GM18498 (cell line): Measurements from ENCODE around the gene BRD4.

Experiments
- ATAC-seq: cut with Tn5 transposase; IDR thresholded peaks from one replicate; pipeline ENCODE4 v1.9.1; 2021; ENCODE audit warnings: mild to moderate bottlenecking, moderate library complexity; ENCODE audit not compliant: unreplicated experiment

BRD4 gene

DNA sequence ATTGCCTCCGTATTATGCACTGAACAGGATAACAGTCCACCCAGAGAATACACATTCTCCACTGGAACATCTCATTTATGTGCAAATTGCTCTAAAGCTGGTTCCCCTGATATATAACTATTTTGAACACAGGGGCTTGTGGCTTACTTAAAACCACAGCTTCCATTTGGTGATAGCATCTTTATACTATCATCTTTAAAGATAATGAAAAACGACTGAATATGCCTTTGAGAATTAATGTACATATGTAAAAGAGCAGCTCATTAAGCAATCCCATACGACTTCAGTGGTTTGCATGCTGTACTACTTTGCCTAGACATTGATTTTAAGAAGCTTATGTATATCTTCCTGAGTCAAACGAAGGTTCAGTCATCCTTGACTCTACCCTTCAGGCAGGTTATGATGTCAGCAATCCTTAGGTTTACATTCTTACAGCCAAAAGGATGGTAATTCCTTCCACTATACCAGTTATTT, 40.8 kb downstream of the BRD4 start:
- no peak for ATAC-seq

DNA sequence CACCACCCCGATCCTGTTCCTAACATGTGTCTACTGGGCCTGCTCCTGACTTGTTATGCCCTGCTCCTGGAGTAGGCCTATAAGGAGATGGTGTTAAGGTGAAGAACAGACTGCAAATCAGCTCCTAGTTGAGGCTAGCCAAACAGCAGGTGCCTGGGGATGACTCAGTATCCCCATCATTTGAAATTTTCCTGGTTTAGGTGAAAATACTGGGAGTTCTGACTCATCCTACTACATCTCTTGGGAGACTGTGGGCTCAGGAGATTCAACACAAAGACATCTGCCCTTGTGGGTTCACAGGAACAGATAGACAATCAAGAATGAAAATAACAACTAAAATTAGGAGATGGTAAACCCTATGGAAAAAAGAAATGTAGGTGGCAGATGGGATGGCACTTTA, 41.2 kb downstream of the BRD4 start:
- no peak for ATAC-seq

DNA sequence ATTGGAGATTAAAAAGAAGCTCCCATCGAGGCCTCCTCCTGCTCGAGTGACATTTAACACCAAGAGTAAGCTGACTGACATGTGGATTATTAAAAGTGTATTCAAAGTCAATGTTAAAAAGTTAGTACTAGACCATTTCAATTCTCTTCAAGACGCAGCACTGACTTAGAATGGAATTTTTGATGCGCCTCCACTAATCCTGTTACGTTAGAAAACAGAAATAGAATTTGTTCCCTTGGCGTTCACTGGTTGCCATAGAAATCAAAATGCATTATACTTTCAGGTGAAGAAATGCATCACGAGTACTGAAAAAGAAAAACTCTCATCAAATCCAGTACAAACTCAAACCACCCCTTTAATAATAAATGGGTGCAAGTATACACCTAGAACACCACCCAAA, 42.2 kb downstream of the BRD4 start:
- no peak for ATAC-seq

DNA sequence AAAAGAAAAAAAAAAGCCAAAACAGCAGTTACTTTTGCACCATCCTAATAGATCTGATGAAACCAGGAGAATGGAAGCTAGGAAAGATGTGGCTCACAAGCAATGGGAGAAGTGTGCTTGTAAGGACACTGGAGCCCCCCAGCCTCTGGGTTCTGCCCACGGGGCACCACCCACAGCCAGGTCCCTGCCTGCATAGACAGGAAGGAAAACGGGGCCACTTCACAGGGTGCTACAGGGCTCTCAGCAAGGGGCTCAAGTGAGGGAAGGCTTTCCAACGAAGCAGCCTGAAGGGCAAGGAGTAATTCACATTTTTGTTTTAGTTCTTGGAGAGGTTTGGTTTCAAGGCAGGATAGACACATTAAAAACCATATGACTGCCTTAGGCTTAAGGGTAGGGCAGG, 42.7 kb downstream of the BRD4 start:
- no peak for ATAC-seq

DNA sequence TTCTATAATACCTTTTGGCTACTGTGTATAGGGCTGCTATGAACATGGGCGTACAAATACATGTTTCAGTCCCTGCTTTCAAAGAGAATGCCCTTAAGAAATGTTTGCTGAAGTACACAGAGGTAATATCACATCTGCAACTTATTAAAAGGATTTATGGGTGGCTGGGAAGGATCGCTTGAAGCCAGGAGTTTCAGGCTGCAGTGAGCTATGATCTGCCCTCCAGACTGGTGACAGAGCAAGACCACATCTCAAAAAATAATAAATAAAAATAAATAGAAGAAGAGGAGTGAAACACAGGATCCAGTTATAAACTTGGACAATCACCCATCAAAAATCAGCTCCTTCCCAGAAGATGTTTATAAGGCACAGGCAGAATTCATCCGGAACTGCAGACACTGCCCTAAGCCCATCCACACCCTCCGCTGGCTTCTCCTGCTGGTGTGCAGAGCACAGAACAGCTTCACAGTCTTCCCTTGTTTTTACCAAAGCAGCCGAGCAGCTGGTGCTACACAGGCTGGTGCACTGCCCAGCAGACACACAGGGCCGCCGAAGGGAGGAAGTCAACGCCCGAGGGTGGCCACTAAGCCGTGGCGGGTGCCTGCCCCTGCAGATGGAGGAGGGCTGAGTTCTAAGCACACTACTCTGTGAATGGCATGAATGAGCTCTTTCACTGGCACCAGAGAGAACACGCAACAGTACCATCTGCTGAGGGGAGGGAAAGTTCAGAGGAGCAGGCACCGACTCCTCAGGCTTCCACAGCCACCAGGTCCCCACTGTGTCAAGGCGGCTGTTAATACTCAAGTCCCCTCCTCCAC, 44.0 kb downstream of the BRD4 start:
- no peak for ATAC-seq

DNA sequence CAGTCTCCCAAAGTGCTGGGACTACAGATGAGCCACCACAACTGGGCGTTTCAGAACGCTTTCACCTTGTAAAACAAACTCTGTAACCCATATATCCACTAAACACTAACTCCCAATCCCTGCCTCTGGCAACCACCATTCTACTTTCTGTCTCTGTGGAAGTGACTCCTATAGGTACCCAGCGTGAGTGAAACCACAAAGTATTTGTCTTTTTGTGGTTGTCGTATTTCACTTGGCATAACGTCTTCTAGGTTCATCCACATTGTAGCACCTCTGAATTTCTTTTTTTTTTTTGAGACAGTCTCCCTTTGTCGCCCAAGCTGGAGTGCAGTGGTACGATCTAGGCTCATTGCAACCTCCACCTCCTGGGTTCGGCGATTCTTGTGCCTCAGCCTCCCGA, 44.8 kb downstream of the BRD4 start:
- no peak for ATAC-seq

DNA sequence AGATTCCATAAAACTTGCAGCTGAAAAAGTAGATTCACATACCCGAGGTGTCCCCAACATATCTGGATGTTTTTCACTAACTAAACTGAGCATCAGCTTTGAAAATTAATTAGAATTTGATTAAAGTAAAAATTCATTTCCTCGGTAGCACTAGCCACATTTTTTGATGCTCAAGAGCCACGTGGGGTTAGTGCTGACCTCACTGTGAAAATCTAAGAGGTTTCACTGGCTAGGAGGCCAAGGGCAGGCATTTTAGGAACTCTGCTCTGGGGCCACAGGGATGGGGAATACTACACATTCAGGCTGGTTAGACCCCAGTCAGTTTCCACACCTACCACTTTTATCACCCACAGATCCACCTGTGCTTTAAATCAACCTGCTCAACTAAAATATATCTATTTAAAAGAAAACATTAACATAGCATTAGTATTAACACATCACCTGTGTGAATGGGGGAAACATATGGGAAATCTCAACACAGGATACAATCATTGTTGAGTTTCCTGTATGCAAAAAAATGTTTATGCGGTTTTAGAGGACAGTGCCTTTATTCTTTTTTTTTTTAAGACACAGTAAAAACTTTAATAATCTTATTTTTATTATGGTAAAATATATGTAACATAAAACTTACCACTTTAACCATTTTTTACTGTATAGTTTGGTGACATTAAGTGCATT, 45.5 kb downstream of the BRD4 start:
- no peak for ATAC-seq

DNA sequence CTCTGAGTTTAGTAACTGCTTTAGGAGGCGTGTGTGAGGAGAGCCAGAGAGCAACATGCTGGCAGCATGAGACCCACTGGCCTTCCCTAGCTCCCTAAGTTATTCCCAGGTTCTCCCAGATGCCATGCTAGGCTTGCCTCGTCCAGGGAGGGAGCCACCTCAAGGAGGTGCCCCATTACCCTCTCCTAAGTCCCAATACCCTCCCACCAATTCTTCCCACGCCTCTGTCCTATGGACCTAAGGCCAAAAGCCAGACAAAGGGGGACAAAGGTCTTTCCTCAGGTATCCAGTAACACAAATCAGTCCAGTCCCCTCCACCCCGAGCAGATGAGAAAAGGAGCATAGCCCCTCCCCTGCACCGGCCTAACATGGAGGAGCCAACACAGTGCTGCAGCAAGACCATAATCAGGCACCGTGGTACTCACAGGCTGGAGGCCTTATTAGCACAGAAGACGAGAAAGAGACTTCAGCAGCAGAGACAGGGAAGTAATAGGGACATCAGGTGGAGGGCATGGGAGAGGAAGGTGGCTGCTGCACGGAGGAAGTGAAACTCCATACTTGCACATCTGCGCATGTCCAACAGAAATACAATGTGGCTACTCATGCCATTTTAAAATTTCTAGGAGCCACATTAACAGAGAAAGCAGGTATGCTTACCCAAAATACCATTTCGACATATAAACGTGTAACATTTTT, 46.3 kb downstream of the BRD4 start:
- no peak for ATAC-seq

DNA sequence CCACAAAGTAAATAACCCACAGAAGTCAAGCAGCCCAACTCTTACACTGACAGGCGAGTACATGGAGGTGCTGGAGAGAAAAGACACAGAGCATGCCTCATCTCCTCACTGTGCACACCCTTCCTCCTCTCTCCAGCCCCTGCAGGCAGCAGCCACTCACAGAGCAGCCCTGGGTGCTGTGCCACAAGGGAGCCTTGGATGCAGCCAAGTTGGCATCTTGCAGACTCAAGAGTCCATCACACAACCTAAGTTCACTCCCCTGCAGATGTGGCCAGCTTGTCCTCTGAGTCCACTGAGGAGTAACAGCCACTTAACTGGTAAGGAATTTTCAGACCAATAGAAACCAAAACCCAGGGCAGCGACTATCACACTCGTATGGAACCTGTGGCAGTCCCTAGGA, 47.4 kb downstream of the BRD4 start:
- no peak for ATAC-seq

DNA sequence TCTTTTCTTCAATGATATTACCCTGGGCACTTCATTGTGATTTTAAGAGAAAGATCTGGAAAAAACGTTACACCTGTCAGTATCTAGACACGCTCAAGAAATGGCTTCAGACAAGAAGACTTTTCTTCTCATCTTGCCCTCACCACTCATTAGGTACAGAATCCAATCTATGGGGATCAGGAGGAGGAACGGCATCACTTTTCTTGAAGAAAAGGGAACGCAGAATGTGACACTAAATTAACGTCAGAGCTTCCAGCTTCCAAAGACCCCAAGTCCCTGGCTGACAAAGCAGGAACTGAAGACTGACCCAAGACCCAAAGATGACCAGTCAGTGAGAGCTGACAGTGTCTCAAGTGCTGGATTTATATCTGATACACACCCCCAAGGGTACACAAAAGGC, 48.2 kb downstream of the BRD4 start:
- no peak for ATAC-seq

DNA sequence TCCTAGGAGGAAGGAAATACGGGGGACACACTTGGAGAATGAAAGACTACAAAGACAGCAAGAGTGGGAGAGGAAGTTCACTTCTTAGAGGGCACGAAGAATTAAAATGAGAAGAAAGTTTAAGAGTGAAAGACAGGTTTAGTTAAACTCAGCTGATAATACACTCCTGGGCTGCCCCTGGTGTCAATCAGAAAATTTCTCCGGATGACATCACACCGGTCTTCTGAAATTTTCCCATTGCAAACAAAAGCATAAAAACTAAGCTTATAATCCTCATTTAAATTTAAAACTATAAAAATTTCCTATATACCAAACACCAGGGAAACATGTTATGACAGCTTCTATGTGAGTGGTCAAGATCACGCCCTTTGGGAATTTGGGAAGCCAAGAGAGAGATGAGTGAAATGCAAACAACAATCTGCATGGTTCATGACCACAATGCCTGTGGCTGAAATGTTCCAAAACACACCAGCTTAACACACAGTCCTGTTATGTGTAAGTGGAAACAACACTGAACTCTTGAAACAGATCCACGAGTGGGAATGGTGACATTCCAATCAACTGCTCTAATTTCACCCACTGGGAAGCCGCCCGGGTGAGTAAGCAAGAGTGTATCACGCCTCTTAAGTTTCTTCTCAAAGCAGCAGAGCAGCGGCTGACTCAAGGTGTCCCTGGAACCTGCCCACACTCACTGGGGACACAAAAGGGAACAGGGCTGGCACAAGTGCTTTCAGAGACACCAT, 49.0 kb downstream of the BRD4 start:
- no peak for ATAC-seq

DNA sequence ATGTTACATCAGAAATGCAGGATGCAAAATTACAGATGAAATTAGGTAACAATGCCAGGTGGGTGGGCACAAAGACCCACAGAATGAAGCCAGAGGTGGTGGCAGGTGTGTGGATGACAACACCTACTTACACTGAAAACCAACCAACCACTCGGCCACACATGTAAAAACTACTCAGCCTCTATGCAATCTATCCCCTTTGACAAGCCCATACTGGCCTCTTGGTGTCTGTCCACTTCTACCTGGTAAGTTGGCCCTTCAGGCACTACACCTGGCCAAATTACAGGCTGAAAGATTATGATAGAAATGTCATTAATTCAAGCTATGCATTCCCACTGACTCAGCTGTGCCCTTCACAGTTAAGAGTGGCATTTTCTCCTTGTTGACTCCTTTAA, 50.0 kb downstream of the BRD4 start:
- no peak for ATAC-seq

DNA sequence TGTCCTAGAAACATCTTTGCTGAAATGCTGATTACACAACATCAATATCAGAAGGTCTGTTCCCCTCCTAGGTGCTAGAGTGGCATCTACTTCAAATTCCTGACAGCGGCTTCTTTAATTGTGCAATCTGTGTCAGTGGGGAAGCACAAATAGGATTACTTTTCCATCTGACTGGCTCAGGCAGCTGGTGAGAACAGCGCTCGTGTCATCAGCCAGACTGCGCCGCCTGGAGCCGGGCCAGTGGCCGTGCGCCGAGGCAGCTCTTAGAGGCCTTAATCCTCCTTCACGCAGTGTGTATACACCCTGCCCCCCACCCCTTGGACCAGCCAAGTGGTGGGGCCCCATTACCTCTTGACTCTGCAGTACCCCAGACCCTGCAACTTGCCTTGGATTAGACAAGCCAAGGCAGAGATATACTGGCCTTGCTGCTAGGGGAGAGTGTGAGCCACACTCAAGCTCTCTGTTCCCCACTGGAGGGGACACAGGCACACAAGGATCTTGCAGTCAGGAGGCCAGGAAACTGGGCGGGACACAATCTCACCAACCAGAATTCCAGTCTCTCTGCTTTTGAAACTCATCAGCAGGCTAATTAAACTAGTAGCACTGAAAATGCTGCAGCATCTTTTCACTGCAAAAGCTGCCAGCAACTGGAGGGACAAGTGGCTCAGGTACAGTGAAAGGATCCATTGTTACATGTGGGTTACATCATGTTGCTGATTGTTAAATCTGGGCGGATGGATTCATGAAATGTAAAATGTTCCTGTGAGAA, 51.2 kb downstream of the BRD4 start:
- no peak for ATAC-seq

DNA sequence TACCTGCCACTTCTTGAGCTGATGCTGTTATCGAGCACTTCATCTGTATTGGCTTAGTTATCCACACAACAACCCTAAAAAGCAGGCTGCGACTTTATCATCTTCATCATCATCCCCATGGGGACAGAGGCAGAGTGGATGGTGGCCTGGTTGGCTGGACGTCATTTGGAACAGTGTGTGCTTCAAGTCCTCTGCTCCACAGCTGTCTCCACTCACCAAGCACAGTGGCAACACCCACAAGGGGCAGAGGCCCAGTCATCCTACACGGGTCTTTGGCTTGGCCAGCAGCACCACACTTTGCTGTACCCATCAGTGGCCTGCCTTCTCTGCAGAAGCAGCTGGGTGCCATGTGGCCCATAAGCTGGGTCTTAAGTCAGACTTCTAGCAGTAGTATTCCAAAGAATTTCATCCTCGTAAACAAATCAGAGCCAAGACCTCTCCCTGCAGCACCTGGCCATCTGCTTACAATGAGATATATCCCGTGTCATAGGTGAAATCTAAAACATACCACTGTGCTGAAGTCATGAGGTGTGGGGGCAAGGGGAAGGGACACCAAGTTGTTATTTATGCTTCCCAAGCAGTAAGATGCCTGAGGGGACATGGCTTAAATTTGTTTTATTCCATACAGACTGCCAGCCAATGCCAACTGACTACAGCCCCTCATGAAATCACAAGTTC, 52.2 kb downstream of the BRD4 start:
- ATAC-seq, result no peak

DNA sequence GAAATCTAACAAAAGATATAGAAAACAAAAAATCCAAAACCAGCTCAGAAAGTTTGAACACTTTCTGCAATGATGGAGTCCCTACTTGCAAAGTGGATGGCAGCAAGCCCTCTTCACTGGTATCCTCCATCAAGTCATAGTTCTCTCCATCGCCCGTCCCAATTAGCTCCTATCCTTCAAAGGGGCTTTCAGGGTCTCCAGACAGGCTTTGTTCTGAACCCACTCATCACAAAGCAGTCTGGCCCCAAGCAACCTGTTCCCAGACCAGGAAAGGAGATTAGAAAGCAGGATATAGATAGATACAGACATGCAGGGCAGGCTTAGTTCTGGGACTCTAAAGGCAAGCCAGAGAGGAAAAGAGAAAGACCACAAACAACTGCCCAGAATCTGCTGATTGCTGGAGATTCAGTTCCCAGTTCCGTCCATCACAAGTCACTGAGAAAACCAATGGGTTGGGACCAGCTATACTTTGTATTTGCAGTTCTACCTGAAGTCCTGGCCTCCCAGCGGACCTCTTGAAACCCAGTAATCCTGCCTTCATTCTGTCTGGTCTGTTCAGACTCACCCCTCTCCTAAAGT, 52.9 kb downstream of the BRD4 start:
- no peak for ATAC-seq

DNA sequence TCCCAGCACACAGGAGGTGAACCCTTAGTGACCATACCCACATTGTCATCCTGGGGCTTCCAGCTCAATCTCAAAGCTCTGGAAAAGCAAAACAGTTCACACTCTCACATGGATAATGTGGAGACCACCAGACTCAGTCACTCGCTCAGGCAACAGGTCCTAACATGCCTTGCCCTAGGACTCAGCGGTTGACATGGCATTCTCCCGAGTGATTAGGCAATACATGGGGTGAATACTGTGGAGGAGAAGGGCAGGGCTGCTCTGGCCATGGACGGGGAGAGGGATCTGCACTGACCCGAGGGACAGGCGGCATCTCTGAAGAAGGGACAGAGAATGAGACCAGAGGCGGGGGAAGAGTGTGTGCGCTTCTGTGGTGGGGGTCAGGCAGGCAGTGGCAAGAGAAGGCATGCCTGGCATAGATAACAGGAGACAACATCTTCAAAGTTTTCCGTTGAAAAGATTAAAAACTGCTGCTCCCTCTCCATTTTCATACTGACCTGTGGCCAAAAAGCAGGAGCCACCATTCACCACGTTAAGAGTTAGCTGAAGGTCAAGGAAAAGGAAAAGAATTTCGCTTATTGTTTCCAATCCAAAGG, 55.6 kb downstream of the BRD4 start:
- ATAC-seq, result no peak

DNA sequence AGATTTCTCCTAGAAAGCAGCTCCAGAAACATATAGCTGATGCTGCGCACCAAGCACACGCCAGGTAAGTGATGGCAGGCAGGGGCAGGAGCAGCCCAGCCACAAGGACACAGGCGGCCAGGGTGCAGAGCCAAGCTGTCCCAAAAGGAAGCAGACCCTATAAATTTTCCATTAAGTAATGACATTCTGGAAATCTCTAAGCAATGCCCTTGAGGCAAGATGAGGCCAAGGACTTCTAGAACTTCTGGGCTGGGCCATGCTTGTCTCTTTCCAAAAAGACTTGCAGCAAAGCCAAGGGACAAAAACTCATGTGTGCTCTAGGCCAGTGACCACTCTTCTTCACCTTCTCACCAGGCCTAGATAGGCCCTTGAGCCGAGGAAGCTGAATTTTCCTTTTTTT, 57.9 kb downstream of the BRD4 start:
- no peak for ATAC-seq

DNA sequence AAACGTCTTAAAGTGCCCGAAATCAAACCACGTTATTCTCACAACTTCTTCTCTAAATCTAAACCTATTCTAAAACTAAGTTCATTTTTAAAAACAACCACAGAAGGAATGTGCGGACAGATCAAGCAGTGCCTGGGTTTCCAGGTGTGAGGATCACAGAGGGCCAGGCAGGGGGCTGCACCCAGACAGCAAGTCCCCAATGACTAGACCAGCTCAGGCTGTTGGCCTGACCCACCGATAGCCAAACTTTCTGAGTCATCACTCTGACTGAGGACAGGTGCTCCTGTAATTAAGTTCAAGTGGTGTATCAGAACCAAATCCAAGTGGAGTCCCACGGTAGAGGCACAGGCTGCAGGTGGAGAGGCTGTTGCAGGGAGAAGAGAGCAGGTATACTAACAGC, 62.5 kb downstream of the BRD4 start:
- ATAC-seq, result no peak

DNA sequence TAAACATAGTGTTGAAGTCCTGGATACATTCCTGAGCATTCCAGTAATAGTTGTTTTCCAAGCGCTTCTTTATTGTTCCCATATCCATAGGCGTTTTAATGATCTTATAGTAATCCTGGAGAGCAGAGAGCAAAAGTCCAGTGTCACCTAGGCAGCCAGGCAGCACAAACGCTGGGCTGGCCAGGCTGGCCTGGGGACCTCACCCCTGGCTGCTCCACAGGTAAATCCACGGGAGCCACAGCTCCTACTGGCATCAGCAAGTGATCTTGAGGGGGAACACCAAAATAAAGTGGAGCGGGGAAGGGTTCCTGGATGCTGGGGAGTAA, 63.4 kb downstream of the BRD4 start:
- ATAC-seq, result no peak
